DMS 273 treated with DMSO at 0.1 percent for 48 hours (cell line): Measurements from ENCODE around the gene LDB2.
"Not testable (repeated sequence)": the region's sequence is repeated elsewhere in the genome, so short reads cannot be mapped to it uniquely, and the experiment has no call there.

Experiments used
- DNase-seq: peaks from one replicate; lab custom pipeline; 2025; lab: John Stamatoyannopoulos, UW

LDB2 gene

GRCh38 chr4:16897991-16898827 is at the start of gene LDB2:
LDB2 (minus strand) TSS chr4:16898645.
- no peak for DNase-seq

- DNase-seq, result no peak
These were observed 44.0 kb upstream of the LDB2 start for GRCh38 chr4:16942491-16942890.

GRCh38 chr4:16939178-16939577 is 40.7 kb upstream of the LDB2 start:
- no peak for DNase-seq

- no peak for DNase-seq
These were observed 40.1 kb upstream of the LDB2 start for GRCh38 chr4:16938512-16939040.

GRCh38 chr4:16931339-16932305 is 33.2 kb upstream of the LDB2 start:
- DNase-seq, result no peak

- no peak for DNase-seq
These were observed 27.8 kb upstream of the LDB2 start for GRCh38 chr4:16926214-16926613.

- DNase-seq, result not testable (repeated sequence)
These were observed 20.3 kb upstream of the LDB2 start for GRCh38 chr4:16918716-16919115.

- peak; percentile 1 for DNase-seq
These were observed 18.4 kb upstream of the LDB2 start for GRCh38 chr4:16916719-16917337.

GRCh38 chr4:16916031-16916430 is 17.6 kb upstream of the LDB2 start:
- DNase-seq, result no peak

GRCh38 chr4:16914208-16914607 is 15.8 kb upstream of the LDB2 start:
- no peak for DNase-seq

GRCh38 chr4:16912896-16913295 is 14.5 kb upstream of the LDB2 start:
- no peak for DNase-seq

GRCh38 chr4:16909281-16909680 is 10.8 kb upstream of the LDB2 start:
- no peak for DNase-seq

- no peak for DNase-seq
These were observed 10.1 kb upstream of the LDB2 start for GRCh38 chr4:16908377-16909021.

GRCh38 chr4:16900325-16900724 is 1.9 kb upstream of the LDB2 start:
- DNase-seq, result no peak

- DNase-seq, result no peak
These were observed 1.3 kb downstream of the LDB2 start for GRCh38 chr4:16896881-16897750.

- DNase-seq, result no peak
These were observed 4.0 kb downstream of the LDB2 start for GRCh38 chr4:16894406-16894805.

- no peak for DNase-seq
These were observed 5.2 kb downstream of the LDB2 start for GRCh38 chr4:16893141-16893651.

GRCh38 chr4:16890651-16891050 is 7.8 kb downstream of the LDB2 start:
- DNase-seq, result no peak

- DNase-seq, result no peak
These were observed 8.5 kb downstream of the LDB2 start for GRCh38 chr4:16889945-16890344.

- DNase-seq, result no peak
These were observed 10.6 kb downstream of the LDB2 start for GRCh38 chr4:16887887-16888286.
